Right renal cortex interstitium (tissue), 3 donors: ENCODE data around the gene GALNT9. TPM values are rescaled to one million over a fixed set of nuclear protein-coding genes. Genes with fewer than 3 reads are reported as not detected.

Experiments
- DNase-seq, 3 donors: peaks; one replicate each; pipeline ENCODE4 v3.0.0-alpha.2; 2013; ENCODE audit warnings: low read depth in 3 of 3, low spot score in 2 of 3
- polyA plus RNA-seq, 3 donors: library from polyadenylated mRNA; unstranded; fragments of 120-200 nt; gene quantifications; one replicate each; pipeline ENCODE4 v1.2.1, GENCODE V29; 2013; ENCODE audit not compliant: insufficient read length in 3 of 3

GALNT9 gene
- polyA plus RNA-seq, 3 donors = 6.2 to 8.0 (median 7.1) TPM

- no peak for DNase-seq
Observed at GRCh38 chr12:132345126-132345525, 15.7 kb upstream of the GALNT9 start.

- no peak for DNase-seq
Observed at GRCh38 chr12:132344601-132345000, 15.2 kb upstream of the GALNT9 start.

GRCh38 chr12:132344181-132344580 lies 14.8 kb upstream of the GALNT9 start:
- DNase-seq = no peak

GRCh38 chr12:132343294-132344004 lies 14.1 kb upstream of the GALNT9 start:
- no peak for DNase-seq

- DNase-seq = no peak
Observed at GRCh38 chr12:132342251-132343227, 13.2 kb upstream of the GALNT9 start.

- DNase-seq = no peak
Observed at GRCh38 chr12:132341318-132342050, 12.1 kb upstream of the GALNT9 start.

GRCh38 chr12:132340266-132341035 lies 11.1 kb upstream of the GALNT9 start:
- no peak for DNase-seq

- DNase-seq = no peak
Observed at GRCh38 chr12:132339856-132340255, 10.5 kb upstream of the GALNT9 start.

GRCh38 chr12:132338781-132339180 lies 9.4 kb upstream of the GALNT9 start:
- DNase-seq = no peak

GRCh38 chr12:132338311-132338710 lies 8.9 kb upstream of the GALNT9 start:
- no peak for DNase-seq

GRCh38 chr12:132337557-132337956 lies 8.2 kb upstream of the GALNT9 start:
- no peak for DNase-seq

GRCh38 chr12:132336451-132337413 lies 7.3 kb upstream of the GALNT9 start:
- DNase-seq = no peak

- no peak for DNase-seq
Observed at GRCh38 chr12:132335179-132335756, 5.9 kb upstream of the GALNT9 start.

- no peak for DNase-seq
Observed at GRCh38 chr12:132333766-132334165, 4.4 kb upstream of the GALNT9 start.

- DNase-seq = no peak
Observed at GRCh38 chr12:132333273-132333672, 3.9 kb upstream of the GALNT9 start.

- DNase-seq = no peak
Observed at GRCh38 chr12:132330549-132330881, 1.1 kb upstream of the GALNT9 start.

GRCh38 chr12:132329720-132330548 lies 545 bp upstream of the GALNT9 start:
- no peak for DNase-seq
